Adrenal gland (tissue), 5 donors: ENCODE results near the gene PTH1R.

Experiments
- POLR2A ChIP-seq, 2 donors: fragments of 450-650 bp; IDR thresholded peaks; one replicate each; pipeline ENCODE4 v1.6.1; 2017; ENCODE audit warnings: antibody characterized with exemption in 2 of 2, mild to moderate bottlenecking in 2 of 2, moderate library complexity in 1 of 2
- TF ChIP-seq, protein P1 (sequence below), 6 experiments: fragments of 450-650 bp in 4 of 6; fragments of 200-600 bp in 2 of 6; sonication (generic) in 1 of 6; IDR thresholded peaks; 1 replicate in 5 of 6; 2 replicates in 1 of 6; pipeline versions ENCODE4 v1.5.1 to v1.8.0; 2016 to 2021; ENCODE audit warnings: antibody characterized with exemption in 6 of 6, mild to moderate bottlenecking in 2 of 6, moderate library complexity in 1 of 6
- donor health status: DM: no; HTN: no; CAD: no.

DNA sequence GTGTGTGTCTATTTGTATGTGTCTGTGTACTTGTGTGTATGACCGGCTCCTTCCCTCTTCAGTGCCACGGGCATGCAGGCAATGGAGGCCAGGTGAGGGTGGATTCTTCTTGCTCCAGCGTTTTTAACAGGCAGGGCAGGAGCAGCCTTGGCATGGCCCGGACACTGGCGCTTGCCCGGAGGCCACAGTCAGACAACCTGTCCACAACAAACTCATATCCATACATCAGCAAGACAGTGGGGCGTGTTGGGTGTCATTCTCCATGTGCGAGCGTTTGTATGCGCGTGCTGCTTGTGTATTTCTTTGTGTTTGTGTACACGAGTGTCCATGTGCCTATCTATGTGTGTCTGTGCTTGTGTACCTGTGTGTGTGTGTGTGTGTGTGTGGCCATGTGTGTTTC, 29.8 kb downstream of the PTH1R start:
- TF ChIP-seq POLR2A (IDR thresholded peaks at IDR 0.05) = no peak
- TF ChIP-seq, protein P1, sequence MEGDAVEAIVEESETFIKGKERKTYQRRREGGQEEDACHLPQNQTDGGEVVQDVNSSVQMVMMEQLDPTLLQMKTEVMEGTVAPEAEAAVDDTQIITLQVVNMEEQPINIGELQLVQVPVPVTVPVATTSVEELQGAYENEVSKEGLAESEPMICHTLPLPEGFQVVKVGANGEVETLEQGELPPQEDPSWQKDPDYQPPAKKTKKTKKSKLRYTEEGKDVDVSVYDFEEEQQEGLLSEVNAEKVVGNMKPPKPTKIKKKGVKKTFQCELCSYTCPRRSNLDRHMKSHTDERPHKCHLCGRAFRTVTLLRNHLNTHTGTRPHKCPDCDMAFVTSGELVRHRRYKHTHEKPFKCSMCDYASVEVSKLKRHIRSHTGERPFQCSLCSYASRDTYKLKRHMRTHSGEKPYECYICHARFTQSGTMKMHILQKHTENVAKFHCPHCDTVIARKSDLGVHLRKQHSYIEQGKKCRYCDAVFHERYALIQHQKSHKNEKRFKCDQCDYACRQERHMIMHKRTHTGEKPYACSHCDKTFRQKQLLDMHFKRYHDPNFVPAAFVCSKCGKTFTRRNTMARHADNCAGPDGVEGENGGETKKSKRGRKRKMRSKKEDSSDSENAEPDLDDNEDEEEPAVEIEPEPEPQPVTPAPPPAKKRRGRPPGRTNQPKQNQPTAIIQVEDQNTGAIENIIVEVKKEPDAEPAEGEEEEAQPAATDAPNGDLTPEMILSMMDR (IDR thresholded peaks at IDR 0.05) = no peak
